ENCODE measurements around the gene UBXN1.

UBXN1 gene

GRCh38 chr11:62645946-62646824 lies 32.7 kb downstream of the UBXN1 start, which contains the start of gene GANAB:
Gene GANAB, minus strand, starts transcription at chr11:62646613. Its CDS starts 14 bp downstream, at chr11:62646599.
- peak; percentile 99 for DNase-seq (ENCODE audit: low read depth)

DNA sequence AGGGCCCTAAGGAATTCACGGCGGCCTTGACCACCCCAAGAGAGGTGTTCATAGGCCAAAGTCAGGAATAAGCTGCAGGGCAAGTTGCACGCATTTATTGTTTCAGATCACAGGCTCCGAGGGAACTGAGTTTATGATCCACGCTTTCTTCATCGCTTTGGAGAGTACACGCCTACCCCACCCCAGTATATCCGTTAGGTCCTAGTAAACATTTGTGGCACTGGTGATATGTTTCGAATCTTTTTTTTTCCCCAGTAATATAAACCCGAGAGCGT lies 33.3 kb downstream of the UBXN1 start:
- DNase-seq (ENCODE audit: low read depth): no peak

DNA sequence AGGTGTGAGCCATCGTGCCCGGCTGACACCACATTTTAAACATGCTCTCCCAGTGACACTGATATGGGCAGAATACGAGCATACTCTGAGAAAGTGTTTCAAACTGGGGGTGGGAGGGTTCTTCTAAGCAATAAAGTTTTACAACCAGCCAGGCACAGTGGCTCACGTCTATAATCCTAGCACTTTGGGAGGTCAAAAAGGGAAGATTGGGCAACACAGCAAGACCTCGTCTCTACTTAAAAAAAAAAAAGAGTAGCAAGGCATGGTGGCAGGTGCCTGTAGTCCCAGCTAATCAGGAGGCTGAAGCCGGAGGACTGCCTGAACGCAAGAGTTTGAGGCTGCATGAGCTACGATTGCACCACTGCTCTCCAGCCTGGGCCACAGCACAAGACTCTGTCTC lies 34.7 kb downstream of the UBXN1 start:
- no peak for DNase-seq (ENCODE audit: low read depth)

DNA sequence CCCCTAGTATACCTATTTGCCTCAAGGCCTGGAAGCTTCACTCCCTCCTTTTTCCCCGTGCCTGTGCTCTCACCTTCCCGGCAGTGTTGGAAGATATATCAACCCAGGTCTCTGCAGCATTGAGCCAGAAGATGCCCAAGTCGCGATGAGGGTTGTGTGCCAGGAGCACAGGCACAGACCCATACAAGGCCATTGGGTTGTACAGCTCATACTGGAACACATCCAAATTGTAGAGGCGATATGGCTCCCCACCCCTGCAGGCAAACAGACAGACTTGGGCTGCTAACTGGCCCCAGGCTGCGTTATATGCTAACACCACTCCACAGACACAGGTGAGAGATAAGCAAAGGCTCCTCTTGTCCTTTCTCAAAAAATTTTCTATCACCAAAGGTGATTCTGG lies 46.4 kb downstream of the UBXN1 start:
- no peak for DNase-seq (ENCODE audit: low read depth)

DNA sequence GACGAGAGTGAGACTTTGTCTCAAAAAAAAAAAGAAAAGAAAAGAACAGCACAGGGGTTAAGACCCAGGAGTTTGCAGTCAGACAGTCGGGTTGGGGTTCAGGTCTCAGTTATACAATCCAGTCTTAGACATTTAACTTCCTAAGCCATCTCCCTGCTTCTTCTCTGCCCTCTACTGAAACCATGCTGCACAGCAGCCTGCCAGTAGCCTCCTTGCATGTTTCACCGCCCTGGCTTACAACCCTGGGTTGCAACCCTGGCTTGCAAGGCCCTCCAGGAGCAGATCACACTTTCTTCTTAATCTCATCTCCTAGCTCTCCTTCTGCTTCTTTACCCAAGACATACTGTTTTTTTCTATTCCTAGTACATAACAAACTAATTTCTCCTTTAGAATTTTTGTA lies 51.2 kb downstream of the UBXN1 start:
- DNase-seq (ENCODE audit: low read depth): no peak

All from activated T-cell treated with anti-CD3 and anti-CD28 coated beads for 48 hours (primary cell).